HG02840 (cell line): ENCODE measurements around the gene NPAS3.

Experiments
- ATAC-seq: cut with Tn5 transposase; IDR thresholded peaks from one replicate; pipeline ENCODE4 v1.9.1; 2021; ENCODE audit warnings: mild to moderate bottlenecking, moderate library complexity, moderate number of reproducible peaks; ENCODE audit not compliant: unreplicated experiment, low FRiP score

The NPAS3 gene

GRCh38 chr14:33790996-33791395, 852.3 kb downstream of the NPAS3 start:
- no peak for ATAC-seq

DNA sequence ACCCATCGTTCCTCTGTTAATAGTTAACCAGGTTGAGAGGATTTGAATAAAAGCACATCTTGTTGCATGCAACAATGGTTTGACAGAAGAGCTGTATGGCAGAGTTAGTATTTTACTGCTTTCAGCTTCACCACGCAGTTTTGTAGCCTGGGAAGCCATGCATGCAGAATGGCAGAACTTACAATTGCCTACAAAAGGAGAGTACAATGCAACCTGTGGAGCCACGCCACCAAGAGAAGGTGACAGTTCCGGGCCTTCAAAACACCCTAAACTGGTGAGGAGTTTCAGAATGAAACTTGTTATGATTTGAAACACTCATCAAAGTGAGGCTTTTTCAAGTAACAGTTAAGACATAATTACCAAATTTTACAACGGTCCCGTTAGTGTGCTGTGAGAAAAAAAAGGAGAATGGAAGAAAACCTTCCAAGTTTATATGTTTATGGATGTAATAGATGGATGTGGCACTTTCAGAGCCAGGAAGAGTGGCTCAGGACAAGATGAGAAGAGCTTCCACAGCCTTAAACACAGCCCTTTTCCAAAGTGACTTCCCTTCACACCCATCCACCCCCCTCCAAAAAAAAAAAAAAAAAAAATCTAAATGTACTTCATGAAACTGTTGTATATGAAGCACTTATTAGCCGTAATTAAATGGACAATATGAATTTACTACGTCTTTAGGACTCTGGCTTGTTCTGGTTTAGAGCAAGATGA, 853.5 kb downstream of the NPAS3 start:
- no peak for ATAC-seq

DNA sequence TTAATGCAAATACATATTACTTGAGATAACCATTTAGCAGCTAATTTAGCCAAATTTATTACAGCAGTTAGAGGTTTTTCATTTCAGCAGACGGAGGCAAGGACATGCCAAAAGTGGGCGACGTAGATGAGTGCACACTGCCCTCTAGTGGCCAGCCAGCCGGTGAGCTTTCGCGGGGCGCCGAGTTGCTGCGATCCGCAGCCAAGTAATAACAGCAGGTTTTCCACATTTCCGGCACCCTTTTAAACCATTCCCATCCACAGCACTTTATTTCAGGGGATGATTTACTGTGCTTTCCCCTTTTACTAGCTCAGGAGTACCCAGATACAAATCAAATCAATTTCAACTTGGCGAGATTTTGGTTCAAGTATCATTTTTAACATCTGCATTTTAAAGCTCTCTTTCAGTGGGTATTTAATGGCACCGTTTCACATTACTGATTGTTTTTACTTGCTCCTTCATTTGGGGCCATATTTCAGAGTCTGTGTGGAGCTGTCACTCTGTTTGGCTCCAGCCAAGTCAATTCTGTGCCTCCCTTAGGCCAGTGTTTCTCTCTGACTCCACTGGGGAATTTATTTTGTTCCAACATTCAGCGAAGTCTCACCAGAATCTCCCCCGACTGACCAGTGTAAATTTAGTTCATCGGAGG, 854.2 kb downstream of the NPAS3 start:
- ATAC-seq, result no peak

- ATAC-seq, result no peak
Observed at GRCh38 chr14:33793398-33794110, 854.9 kb downstream of the NPAS3 start.

DNA sequence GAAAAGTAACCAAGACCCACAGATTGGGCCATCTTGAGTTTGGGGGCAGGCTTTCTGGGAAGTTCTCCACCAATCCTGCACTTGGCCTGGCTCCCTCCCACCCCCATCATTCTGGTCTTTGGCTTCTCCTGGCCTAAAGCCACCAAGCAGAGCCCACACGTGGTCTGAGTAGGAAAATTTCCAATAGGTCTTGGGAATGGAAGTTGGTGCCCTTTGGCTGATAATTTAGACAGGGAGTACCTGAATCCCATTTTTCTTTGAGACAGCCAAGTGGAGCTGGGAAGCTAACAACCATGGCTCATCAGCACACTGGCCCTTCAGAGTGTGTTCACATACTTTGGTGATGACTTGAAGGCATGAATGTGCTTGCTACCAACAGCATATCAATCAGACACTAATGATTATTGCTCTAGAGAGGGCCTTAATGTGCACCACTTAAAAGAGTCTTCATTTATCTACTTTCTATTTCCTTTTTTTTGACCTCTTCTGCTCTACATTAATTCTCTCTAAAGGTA, 856.2 kb downstream of the NPAS3 start:
- no peak for ATAC-seq

DNA sequence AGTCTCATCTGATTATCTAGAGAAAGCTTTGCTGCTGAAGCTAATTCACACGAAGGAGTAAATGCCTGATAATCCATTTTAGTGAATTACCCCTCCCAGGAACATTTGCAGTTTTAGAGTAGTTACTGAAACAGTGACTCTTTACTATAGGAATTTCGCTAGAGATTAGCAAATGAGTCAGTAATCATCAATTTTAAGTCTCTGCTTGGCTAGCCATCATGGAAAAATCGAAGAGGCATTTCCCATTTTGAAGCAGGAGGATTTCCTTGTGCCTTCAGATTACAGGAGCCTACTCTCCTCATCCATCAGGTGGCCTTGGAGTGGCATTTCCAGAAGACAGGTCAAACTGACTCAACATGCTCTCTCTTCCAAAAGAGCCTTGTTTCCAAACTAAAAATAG, 857.7 kb downstream of the NPAS3 start:
- no peak for ATAC-seq

DNA sequence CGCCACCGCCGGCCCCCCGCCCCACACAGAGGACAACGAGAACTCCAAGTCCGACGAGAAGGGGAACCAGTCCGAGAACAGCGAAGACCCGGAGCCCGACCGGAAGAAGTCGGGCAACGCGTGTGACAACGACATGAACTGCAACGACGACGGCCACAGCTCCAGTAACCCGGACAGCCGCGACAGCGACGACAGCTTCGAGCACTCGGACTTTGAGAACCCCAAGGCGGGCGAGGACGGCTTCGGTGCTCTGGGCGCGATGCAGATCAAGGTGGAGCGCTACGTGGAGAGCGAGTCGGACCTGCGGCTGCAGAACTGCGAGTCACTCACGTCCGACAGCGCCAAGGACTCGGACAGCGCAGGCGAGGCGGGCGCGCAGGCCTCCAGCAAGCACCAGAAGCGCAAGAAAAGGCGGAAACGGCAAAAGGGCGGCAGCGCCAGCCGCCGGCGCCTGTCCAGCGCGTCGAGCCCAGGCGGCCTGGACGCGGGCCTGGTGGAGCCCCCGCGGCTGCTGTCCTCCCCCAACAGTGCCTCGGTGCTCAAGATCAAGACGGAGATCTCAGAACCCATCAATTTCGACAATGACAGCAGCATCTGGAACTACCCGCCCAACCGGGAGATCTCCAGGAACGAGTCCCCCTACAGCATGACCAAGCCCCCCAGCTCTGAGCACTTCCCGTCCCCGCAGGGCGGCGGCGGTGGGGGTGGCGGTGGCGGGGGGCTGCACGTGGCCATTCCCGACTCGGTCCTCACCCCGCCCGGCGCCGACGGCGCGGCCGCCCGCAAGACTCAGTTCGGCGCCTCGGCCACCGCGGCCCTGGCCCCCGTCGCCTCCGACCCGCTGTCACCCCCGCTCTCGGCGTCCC, 861.3 kb downstream of the NPAS3 start:
- no peak for ATAC-seq

- ATAC-seq, result no peak
Observed at GRCh38 chr14:33800735-33801163, 862.1 kb downstream of the NPAS3 start.

DNA sequence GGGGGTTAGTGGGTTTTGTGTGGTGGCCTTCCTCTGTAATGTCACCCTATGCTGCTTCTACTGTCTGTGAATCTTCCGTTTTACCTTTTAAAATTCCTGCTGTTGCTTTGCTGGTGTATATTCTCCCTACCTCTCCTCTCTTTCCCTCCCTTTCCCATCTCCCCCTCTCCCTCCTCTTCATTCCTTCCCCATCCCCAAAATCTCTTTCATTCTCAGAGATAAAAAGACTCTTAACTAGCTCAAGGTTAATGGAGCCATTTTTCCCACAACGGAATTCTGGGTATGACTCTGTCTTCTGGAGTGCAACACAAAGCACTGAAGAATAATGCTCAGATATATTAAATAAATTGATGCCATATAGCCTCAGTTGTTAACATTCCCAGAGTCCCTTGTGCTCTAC, 864.1 kb downstream of the NPAS3 start:
- no peak for ATAC-seq

GRCh38 chr14:33805593-33805992, 866.9 kb downstream of the NPAS3 start:
- no peak for ATAC-seq

DNA sequence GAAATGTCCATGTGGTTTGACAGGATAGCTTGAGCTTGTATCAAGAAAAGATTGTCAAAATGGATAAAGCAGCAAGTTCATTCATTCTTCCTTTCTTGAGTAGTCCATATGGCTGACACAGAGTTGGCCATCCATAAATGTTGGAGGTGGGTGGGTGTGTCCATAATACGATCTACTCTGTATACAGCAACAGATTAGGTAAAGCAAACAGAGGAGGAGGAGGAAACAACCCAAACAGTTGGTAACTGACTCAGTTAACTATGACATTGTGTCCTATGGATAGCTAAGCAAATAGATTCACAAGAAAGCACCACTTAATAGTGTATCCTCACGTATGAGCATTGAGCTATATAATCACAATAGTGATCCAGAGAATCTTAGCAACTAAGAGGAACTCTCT, 868.2 kb downstream of the NPAS3 start:
- no peak for ATAC-seq

- ATAC-seq, result no peak
Observed at GRCh38 chr14:33808187-33808586, 869.5 kb downstream of the NPAS3 start.

DNA sequence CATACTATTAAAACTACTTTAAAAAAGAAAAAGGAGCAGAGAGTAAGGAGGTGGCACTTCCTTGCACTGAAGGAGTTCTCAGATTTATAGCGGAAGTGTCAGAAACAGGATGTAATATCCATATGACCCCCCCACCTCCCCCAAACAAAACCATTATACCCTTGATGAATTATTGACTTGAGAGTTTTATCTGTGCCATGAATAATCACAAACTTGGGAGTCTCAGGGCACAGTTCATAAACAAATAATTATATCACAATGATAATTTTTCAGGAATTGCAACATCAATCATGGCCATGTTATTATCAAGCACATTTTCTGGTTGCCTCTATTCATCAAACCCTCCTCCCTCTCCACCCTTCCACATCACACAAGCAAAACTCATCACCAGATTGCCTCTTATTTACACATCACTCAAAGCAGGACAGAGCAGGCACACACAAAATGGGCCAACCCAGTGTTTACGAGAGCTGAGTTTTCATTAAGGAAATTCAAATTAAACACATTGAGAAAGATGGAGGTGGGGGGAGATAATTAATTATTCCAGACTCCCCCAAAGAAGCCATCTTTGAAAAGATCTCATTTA, 870.8 kb downstream of the NPAS3 start:
- no peak for ATAC-seq

- ATAC-seq, result no peak
Observed at GRCh38 chr14:33810308-33810707, 871.6 kb downstream of the NPAS3 start.

GRCh38 chr14:33811721-33812120, 873.0 kb downstream of the NPAS3 start:
- no peak for ATAC-seq

GRCh38 chr14:33812181-33812580, 873.5 kb downstream of the NPAS3 start:
- ATAC-seq, result no peak

GRCh38 chr14:33812601-33813000, 873.9 kb downstream of the NPAS3 start:
- no peak for ATAC-seq

GRCh38 chr14:33814010-33814409, 875.3 kb downstream of the NPAS3 start:
- ATAC-seq, result no peak

DNA sequence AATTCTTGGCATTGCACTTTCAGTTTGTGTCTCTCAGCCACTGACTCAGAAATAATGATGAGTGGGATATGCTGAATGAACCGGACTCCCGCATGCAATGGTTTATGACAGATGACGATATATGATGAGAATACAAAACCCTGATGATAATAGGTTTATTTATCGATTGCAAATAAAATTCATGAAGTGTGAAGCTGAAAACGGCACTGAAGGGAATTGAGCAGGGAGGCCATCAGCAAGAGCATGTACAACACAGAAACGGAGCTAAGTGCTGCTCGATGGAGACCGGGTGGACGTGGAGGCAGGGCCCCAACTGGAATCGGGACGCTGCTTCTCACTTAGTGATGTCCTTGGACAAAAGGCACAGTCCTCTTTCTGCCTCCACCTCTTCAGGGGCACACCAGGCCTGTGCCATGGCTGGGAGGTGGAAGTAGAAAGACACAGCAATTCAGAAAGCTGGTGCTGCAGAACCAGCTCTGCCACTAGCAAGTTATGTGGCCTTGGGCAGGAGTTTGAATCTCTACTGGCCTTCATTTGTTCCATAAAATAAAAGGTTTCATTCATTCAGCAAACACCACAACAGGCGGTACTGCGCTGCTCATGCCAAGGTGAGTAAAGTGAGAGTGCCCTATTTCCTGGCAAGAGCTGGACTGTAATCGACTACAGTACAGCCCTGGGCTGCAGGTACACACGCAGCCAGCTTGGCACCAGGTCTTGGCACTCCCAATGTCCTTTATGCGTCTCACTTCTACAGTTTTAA, 895.2 kb downstream of the NPAS3 start:
- ATAC-seq, result no peak
